Measurements from ENCODE around the gene NACAD. TPM values are rescaled to one million over a fixed set of nuclear protein-coding genes. Genes with fewer than 3 reads are reported as not detected.
A peak's percentile ranks its signal among the peaks of the same experiment; 100 is the strongest.

Gene NACAD
- 6.3 and 7.6 TPM in 2 replicates for total RNA-seq

GRCh38 chr7:45088821-45089340 is at the start of gene NACAD:
NACAD (minus strand) TSS chr7:45088969; CDS start chr7:45088894, 75 bp downstream.

GRCh38 chr7:45111298-45112223 is 22.8 kb upstream of the NACAD start, which contains the start of gene TBRG4:
TBRG4 (minus strand) TSS chr7:45111697; CDS start chr7:45109237, 2,460 bp downstream.

Small RNA genes lying within 50 kb of the gene (small RNA-seq; reads per million reads assigned to genes)
- 50.7 reads per million, percentile 98 among the genes with 10 or more reads in this experiment for gene SNORA5A
- gene SNORA5B, result not detected
- 21.2 reads per million, percentile 97 among the genes with 10 or more reads in this experiment for gene SNORA5C

Other genes starting within 250 kb of the NACAD start
- 51.4 and 108 TPM in 2 replicates for gene H2AZ2, start 240.9 kb downstream of the NACAD start, total RNA-seq
- gene PURB, start 203.4 kb downstream of the NACAD start, total RNA-seq, result 12.2 and 13.4 TPM in 2 replicates
- gene MYO1G, start 110.0 kb downstream of the NACAD start, total RNA-seq, result 0.33 and 0.39 TPM in 2 replicates
- 34.9 and 39.9 TPM in 2 replicates for gene CCM2, start 88.8 kb downstream of the NACAD start, total RNA-seq
- 51.4 and 70.1 TPM in 2 replicates for gene TBRG4, start 22.7 kb upstream of the NACAD start, total RNA-seq
- 3.5 TPM in 1 of 2 replicates, not detected in the other for gene RAMP3, start 68.8 kb upstream of the NACAD start, total RNA-seq

All from placental epithelial cell (primary cell).